HG03135 (cell line): ENCODE results near the gene MORN1.

Experiments used
- ATAC-seq: cut with Tn5 transposase; IDR thresholded peaks from one replicate; pipeline ENCODE4 v1.9.1; 2021; ENCODE audit warnings: mild to moderate bottlenecking, moderate library complexity; ENCODE audit not compliant: unreplicated experiment

The MORN1 gene

GRCh38 chr1:2405588-2406295, 14.4 kb upstream of the MORN1 start:
- ATAC-seq, result no peak

GRCh38 chr1:2404890-2405511, 13.6 kb upstream of the MORN1 start:
- ATAC-seq, result no peak

- ATAC-seq, result no peak
Observed at GRCh38 chr1:2404142-2404889, 13.0 kb upstream of the MORN1 start.

GRCh38 chr1:2403273-2403672, 11.9 kb upstream of the MORN1 start:
- no peak for ATAC-seq

- ATAC-seq, result no peak
Observed at GRCh38 chr1:2402420-2402819, 11.1 kb upstream of the MORN1 start.

GRCh38 chr1:2400950-2401649, 9.7 kb upstream of the MORN1 start:
- ATAC-seq, result no peak

- no peak for ATAC-seq
Observed at GRCh38 chr1:2400576-2400909, 9.2 kb upstream of the MORN1 start.

GRCh38 chr1:2399890-2400575, 8.7 kb upstream of the MORN1 start:
- ATAC-seq, result no peak

GRCh38 chr1:2398871-2399270, 7.5 kb upstream of the MORN1 start:
- no peak for ATAC-seq

- ATAC-seq, result no peak
Observed at GRCh38 chr1:2397007-2397679, 5.8 kb upstream of the MORN1 start.

GRCh38 chr1:2396476-2396875, 5.1 kb upstream of the MORN1 start:
- no peak for ATAC-seq

GRCh38 chr1:2396059-2396458, 4.7 kb upstream of the MORN1 start:
- ATAC-seq, result no peak

GRCh38 chr1:2395245-2395644, 3.9 kb upstream of the MORN1 start:
- no peak for ATAC-seq

GRCh38 chr1:2394761-2395160, 3.4 kb upstream of the MORN1 start:
- no peak for ATAC-seq

GRCh38 chr1:2394220-2394619, 2.9 kb upstream of the MORN1 start:
- ATAC-seq, result no peak

- no peak for ATAC-seq
Observed at GRCh38 chr1:2393471-2393877, 2.1 kb upstream of the MORN1 start.

- no peak for ATAC-seq
Observed at GRCh38 chr1:2392686-2393085, 1.3 kb upstream of the MORN1 start.

GRCh38 chr1:2391931-2392509, 666 bp upstream of the MORN1 start:
- no peak for ATAC-seq

GRCh38 chr1:2389644-2390043, 1.7 kb downstream of the MORN1 start:
- no peak for ATAC-seq
